Measurements from ENCODE around the gene PCBP3. TPM values are rescaled to one million over a fixed set of nuclear protein-coding genes. Genes with fewer than 3 reads are reported as not detected.

Gene PCBP3
- total RNA-seq, 2 donors from 2014 or later, result 2.1 to 5.3 TPM

DNA sequence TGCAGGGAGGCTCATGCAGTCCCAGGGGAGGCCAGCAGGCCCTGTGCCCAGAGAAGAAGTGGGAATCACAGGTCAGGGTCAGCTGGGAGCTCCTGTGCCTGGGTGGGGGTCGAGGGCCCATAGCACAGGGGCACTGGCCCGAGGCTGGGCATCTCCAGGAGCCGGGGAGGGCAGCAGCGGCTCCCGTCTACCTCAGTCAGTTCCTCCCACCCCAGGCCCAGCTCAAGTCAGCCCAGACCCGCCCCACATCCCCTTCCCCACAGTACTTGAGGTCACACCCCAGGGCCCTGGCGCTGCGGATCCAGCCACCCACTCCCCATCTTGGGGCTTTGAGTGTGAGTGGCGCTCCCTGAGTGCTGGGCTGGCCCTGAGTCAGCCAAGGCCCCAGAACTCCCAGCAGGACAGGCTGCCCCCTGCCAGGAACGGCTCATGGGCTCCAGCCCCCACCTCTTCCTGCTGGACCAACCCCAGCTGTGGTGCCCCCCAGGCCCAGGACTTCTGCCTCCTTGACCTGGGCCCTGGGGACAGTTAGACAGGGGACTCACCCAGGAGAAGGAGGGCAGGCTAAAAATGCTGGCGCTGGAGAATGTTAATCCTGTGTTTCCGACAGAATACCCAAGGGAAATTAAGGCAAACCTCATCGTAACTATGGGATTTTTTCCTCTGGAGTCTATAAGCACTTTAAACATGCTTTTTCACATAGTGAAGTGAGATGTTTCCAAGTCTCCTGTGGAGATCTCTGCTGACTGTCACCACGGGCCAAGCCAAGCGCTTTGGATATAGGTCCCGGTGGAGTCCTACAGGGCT, 269.3 kb downstream of the PCBP3 start:
- no peak for DNase-seq
- Histone ChIP-seq H3K4me3 (no peak overlapping the region), H3K9me3 (no peaks in the 10 kb centered on the region), H3K9ac (ENCODE audit: low read depth in 2 of 2, low read length in 2 of 2) (no peak overlapping the region), H3K4me1 (no peaks in the 10 kb centered on the region), H3K36me3 (no peaks in the 10 kb centered on the region), H3K27ac (no peak overlapping the region), H3K27me3 (no peaks in the 10 kb centered on the region)
- TF ChIP-seq, protein P1, sequence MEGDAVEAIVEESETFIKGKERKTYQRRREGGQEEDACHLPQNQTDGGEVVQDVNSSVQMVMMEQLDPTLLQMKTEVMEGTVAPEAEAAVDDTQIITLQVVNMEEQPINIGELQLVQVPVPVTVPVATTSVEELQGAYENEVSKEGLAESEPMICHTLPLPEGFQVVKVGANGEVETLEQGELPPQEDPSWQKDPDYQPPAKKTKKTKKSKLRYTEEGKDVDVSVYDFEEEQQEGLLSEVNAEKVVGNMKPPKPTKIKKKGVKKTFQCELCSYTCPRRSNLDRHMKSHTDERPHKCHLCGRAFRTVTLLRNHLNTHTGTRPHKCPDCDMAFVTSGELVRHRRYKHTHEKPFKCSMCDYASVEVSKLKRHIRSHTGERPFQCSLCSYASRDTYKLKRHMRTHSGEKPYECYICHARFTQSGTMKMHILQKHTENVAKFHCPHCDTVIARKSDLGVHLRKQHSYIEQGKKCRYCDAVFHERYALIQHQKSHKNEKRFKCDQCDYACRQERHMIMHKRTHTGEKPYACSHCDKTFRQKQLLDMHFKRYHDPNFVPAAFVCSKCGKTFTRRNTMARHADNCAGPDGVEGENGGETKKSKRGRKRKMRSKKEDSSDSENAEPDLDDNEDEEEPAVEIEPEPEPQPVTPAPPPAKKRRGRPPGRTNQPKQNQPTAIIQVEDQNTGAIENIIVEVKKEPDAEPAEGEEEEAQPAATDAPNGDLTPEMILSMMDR (IDR thresholded peaks at IDR 0.05), result no peak
- intact Hi-C loops (cut with DNase I), result no loop called here

DNA sequence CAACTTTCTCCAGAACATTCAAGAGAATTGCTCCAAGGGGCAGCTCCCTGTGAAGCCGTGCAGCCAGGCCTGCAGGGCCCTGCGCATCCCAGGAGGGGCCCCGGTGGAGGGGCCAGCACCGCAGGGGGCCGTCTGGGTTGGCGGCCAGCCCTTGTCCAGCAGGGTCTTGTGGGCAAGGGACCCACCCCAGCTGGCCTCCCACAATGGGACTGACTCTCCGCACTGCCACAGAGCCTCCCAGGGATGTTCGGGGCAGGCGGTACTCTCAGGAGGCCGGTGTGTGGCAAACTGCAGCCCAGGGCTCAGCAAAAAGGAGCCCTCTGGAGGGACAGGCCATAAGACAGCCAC, 269.9 kb downstream of the PCBP3 start:
- intact Hi-C loops (cut with DNase I), result no loop called here
- Histone ChIP-seq H3K9me3 (no peaks in the 10 kb centered on the region), H3K4me3 (no peak overlapping the region), H3K27ac (no peak overlapping the region), H3K4me1 (no peaks in the 10 kb centered on the region), H3K9ac (ENCODE audit: low read depth in 2 of 2, low read length in 2 of 2) (no peak overlapping the region), H3K36me3 (no peaks in the 10 kb centered on the region), H3K27me3 (no peaks in the 10 kb centered on the region)
- TF ChIP-seq, protein P1 (IDR thresholded peaks at IDR 0.05), result no peak
- no peak for DNase-seq

DNA sequence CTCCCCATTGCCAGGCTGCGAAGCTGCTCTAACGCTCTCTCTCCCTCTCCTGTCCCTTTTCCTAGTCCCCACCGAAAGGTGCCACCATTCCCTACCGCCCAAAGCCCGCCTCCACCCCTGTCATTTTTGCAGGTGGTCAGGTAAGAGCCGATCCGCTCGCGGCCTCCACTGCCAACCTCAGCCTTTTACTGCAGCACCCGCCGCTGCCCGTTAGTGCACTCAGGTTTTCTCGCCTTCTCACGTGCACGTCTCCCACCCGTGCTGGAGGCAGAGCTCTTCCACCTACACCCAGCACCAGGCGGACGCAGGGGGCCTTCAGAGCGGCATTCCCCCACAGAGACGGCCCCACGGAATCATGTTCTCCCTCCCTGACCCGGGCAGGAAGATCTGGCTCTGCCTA, 270.4 kb downstream of the PCBP3 start:
- Histone ChIP-seq H3K27me3 (no peaks in the 10 kb centered on the region), H3K9ac (ENCODE audit: low read depth in 2 of 2, low read length in 2 of 2) (no peak overlapping the region), H3K27ac (no peak overlapping the region), H3K36me3 (no peaks in the 10 kb centered on the region), H3K9me3 (no peaks in the 10 kb centered on the region), H3K4me1 (no peaks in the 10 kb centered on the region), H3K4me3 (no peak overlapping the region)
- DNase-seq, result no peak
- TF ChIP-seq, protein P1 (IDR thresholded peaks at IDR 0.05), result no peak
- intact Hi-C loops (cut with DNase I), result no loop called here

DNA sequence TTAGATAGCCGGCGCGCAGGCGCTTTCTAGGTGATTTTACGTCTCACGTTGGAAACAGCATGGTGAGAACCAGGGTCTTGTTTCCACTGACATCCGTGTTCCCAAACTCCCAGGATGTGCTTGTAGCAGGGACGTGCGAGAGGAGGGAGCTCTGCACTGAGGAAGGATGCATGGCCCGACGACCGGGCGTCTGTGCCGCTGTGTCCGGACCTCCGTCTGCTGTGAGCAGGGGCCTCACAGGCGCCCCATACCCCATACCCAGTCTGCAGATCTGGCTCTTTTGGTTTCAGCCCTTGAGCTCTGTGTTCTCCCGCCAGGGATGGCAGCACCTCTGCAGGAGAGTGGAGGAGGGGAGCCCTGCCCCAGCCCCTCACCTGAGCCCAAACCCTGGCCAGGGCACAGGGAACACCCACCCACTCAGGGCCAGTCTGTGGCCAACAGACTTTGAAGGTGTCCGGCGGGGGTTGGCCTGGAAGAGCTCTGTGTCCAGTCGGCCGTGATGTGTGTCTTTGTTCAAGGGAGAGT, 270.9 kb downstream of the PCBP3 start:
- Histone ChIP-seq H3K4me3 (no peak overlapping the region), H3K36me3 (no peaks in the 10 kb centered on the region), H3K27me3 (no peaks in the 10 kb centered on the region), H3K9me3 (no peaks in the 10 kb centered on the region), H3K9ac (ENCODE audit: low read depth in 2 of 2, low read length in 2 of 2) (no peak overlapping the region), H3K4me1 (no peaks in the 10 kb centered on the region), H3K27ac (no peak overlapping the region)
- DNase-seq, result no peak
- TF ChIP-seq, protein P1 (IDR thresholded peaks at IDR 0.05), result no peak
- intact Hi-C loops (cut with DNase I), result no loop called here

DNA sequence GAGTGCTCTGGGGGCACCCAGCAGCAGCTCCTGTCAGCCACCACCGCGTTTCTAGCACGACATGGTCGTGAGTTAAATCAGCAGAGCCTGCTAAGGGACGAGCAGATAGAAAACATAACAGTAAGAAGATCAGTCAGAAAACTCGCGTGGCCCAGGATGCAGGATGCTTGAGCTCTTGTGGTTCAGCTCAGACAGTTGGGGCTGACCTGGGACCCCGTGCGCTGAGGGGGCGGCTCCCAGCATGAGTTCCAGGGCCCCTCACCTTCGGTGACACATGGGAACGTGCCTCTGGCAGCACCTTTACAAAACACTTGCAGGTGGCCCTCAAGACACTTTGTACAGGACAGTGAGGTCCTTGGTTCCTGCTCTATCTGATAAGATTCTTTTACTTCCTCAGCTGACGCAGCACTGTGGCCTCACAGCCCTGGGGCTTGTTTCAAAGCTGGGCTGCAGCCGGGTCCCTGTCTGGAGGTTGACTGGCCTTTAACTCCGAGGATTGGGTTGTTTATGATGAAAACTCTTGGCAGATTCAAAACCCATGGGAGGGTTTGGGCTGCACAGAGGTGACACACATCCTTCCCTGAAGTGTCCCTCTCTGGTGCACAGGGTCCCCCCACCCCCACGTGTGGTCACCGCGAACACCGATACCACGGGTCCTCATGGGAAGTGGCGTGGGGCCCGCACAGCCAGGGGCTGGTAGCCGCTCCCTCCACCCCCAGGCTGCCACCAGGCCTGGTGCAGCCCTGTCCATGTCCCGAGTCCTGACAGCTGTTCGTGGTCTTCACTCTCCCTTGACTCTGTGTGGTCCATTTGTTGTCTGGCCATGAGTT, 272.7 kb downstream of the PCBP3 start:
- intact Hi-C loops (cut with DNase I), result no loop called here
- Histone ChIP-seq H3K27ac (no peak overlapping the region), H3K9ac (ENCODE audit: low read depth in 2 of 2, low read length in 2 of 2) (no peak overlapping the region), H3K36me3 (no peaks in the 10 kb centered on the region), H3K4me3 (no peak overlapping the region), H3K9me3 (no peaks in the 10 kb centered on the region), H3K4me1 (no peaks in the 10 kb centered on the region), H3K27me3 (no peaks in the 10 kb centered on the region)
- TF ChIP-seq, protein P1 (IDR thresholded peaks at IDR 0.05), result no peak
- no peak for DNase-seq
